ENCODE measurements around the gene HSCB. TPM values are rescaled to one million over a fixed set of nuclear protein-coding genes. Genes with fewer than 3 reads are reported as not detected.

The HSCB gene
- 8.4 and 11.6 TPM in 2 replicates for total RNA-seq (2014; rRNA removed; shearing (Covaris generic))

GRCh38 chr22:28741785-28742561 is at the start of gene HSCB, which contains the start of gene CHEK2:
Gene HSCB (plus strand): TSS chr22:28742039. CDS start chr22:28742096, 57 bp downstream.
Gene CHEK2 (minus strand): TSS chr22:28741820. CDS start chr22:28734721, 7,099 bp downstream.

GRCh38 chr22:28772633-28773460 is 31.0 kb downstream of the HSCB start, which contains the start of gene CCDC117:
Gene CCDC117 (plus strand): TSS chr22:28772695. CDS start chr22:28772850, 155 bp downstream.

GRCh38 chr22:28800308-28801041 is 58.6 kb downstream of the HSCB start, which contains the start of gene XBP1:
Gene XBP1 (minus strand): TSS chr22:28800569.

Other genes with a start within 250 kb of the HSCB start
- 3.2 and 5.3 TPM in 2 replicates for gene TTC28, start 62.2 kb upstream of the HSCB start, total RNA-seq (2014; rRNA removed; shearing (Covaris generic))
- 12.0 and 16.2 TPM in 2 replicates for gene CHEK2, start 219 bp upstream of the HSCB start, total RNA-seq (2014; rRNA removed; shearing (Covaris generic))
- gene CCDC117, start 30.7 kb downstream of the HSCB start, total RNA-seq (2014; rRNA removed; shearing (Covaris generic)), result 8.2 and 8.5 TPM in 2 replicates
- 162 and 229 TPM in 2 replicates for gene XBP1, start 58.5 kb downstream of the HSCB start, total RNA-seq (2014; rRNA removed; shearing (Covaris generic))
- 4.1 and 4.8 TPM in 2 replicates for gene ZNRF3, start 141.5 kb downstream of the HSCB start, total RNA-seq (2014; rRNA removed; shearing (Covaris generic))